OCI-LY1 (cell line): Measurements from ENCODE around the gene PDE2A.

Experiments used
- H2AFZ ChIP-seq: fragments of 200-600 bp; sonication (generic), shearing (Covaris generic); 2 replicates; pipeline ENCODE4 v1.6.0; 2014; ENCODE audit warnings: antibody characterized with exemption, mild to moderate bottlenecking, low read length
- H3F3A ChIP-seq: fragments of 200-600 bp; sonication (generic), shearing (Covaris generic); 2 replicates; pipeline ENCODE4 v1.6.0; 2014; ENCODE audit warnings: mild to moderate bottlenecking, antibody characterized with exemption, low read length, moderate library complexity; ENCODE audit not compliant: insufficient read depth
- H3K27ac ChIP-seq: fragments of 200-600 bp; sonication (generic); 2 replicates; pipeline ENCODE4 v1.5.1; 2014; ENCODE audit warnings: low read length, mixed run types, mild to moderate bottlenecking, low read depth; ENCODE audit not compliant: poor library complexity, severe bottlenecking
- H3K27me3 ChIP-seq: fragments of 200-600 bp; sonication (generic); 2 replicates; pipeline ENCODE4 v1.6.0; 2014; ENCODE audit warnings: antibody characterized with exemption, mild to moderate bottlenecking, low read length, moderate library complexity; ENCODE audit not compliant: insufficient read depth
- H3K36me3 ChIP-seq: fragments of 200-600 bp; sonication (generic); 2 replicates; pipeline ENCODE4 v1.6.1; 2014; ENCODE audit warnings: mild to moderate bottlenecking, antibody characterized with exemption, low read length, moderate library complexity, mixed read lengths; ENCODE audit not compliant: insufficient read depth
- H3K4me1 ChIP-seq: fragments of 200-600 bp; sonication (generic); 2 replicates; pipeline ENCODE4 v1.5.1; 2014; ENCODE audit warnings: mild to moderate bottlenecking, low read length, moderate library complexity; ENCODE audit not compliant: insufficient read depth, severe bottlenecking
- H3K4me2 ChIP-seq: fragments of 200-600 bp; sonication (generic), shearing (Covaris generic); 2 replicates; pipeline ENCODE4 v1.6.1; 2014; ENCODE audit warnings: low read length
- H3K4me3 ChIP-seq: fragments of 200-600 bp; sonication (generic); 2 replicates; pipeline ENCODE4 v1.5.1; 2014; ENCODE audit warnings: low read length, low read depth, mild to moderate bottlenecking, mixed read lengths; ENCODE audit not compliant: poor library complexity, severe bottlenecking
- H3K79me2 ChIP-seq: fragments of 200-600 bp; shearing (Covaris generic); 2 replicates; pipeline ENCODE4 v1.6.1; 2016; ENCODE audit warnings: mixed run types, low read length, mixed read lengths; ENCODE audit not compliant: insufficient read depth
- H3K9ac ChIP-seq: fragments of 200-600 bp; sonication (generic), shearing (Covaris generic); 2 replicates; pipeline ENCODE4 v1.6.1; 2014; ENCODE audit warnings: mild to moderate bottlenecking, low read length, mixed read lengths
- H3K9me2 ChIP-seq: fragments of 200-600 bp; sonication (generic), shearing (Covaris generic); 2 replicates; pipeline ENCODE4 v1.6.1; 2014; ENCODE audit warnings: low read depth, mild to moderate bottlenecking, low read length, mixed read lengths
- H3K9me3 ChIP-seq: fragments of 200-600 bp; shearing (Covaris generic); 2 replicates; pipeline ENCODE4 v1.6.1; 2014; ENCODE audit warnings: low read length, mixed read lengths
- H4K20me1 ChIP-seq: fragments of 200-600 bp; sonication (generic), shearing (Covaris generic); 2 replicates; pipeline ENCODE4 v1.6.0; 2016; ENCODE audit warnings: mild to moderate bottlenecking, low read length; ENCODE audit not compliant: insufficient read depth
- EZH2 ChIP-seq: fragments of 200-600 bp; sonication (generic), shearing (Covaris generic); IDR thresholded peaks from 2 replicates; pipeline ENCODE4 v1.8.0; 2017; ENCODE audit warnings: borderline replicate concordance, mixed run types, mild to moderate bottlenecking, antibody characterized with exemption, low read length, moderate library complexity, mixed read lengths
- TF ChIP-seq, protein P1 (sequence below): fragments of 200-600 bp; sonication (generic), shearing (Covaris generic); IDR thresholded peaks from 2 replicates; pipeline ENCODE4 v1.5.1; 2017; ENCODE audit warnings: mild to moderate bottlenecking, antibody characterized with exemption, low read length, moderate library complexity, mixed read lengths

The PDE2A gene

DNA sequence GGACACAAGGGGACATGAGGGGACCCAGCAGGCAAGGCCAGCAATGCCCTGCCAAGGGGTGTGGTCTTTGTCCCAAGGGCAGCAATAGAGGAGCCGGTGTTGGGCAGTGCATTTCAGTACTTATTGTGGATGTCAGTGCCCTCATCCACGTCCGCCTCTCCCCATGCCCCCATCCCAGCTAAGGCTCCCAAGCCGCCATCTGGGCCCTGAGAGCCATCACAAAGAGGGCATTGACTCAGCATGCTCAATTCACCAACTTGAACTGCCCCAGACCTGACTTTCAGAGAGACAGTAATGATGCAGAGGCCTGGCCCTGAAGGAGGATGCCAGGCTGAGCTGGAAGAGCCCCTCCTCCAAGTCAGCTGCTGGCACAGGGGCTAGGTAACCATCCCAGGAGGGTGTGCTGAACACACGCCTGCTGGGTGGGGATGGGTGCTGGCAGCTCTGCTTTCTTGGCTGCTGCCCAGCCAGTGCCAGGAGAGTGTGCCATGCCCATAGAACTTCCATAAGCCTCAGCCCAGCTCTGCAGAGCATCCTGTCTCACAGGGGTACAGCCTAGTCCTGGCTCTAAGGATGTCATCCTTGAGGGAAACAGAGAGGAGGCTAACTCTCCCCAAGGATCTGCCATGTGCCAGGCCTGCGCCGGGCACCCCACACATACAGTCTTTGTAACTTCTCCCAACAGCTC is 46.5 kb downstream of the PDE2A start:
- no peaks in the 10 kb centered on the region for H3F3A ChIP-seq
- H3K36me3 ChIP-seq, result no peaks in the 10 kb centered on the region
- no peaks in the 10 kb centered on the region for H3K4me1 ChIP-seq
- no peak for TF ChIP-seq EZH2
- TF ChIP-seq, protein P1, sequence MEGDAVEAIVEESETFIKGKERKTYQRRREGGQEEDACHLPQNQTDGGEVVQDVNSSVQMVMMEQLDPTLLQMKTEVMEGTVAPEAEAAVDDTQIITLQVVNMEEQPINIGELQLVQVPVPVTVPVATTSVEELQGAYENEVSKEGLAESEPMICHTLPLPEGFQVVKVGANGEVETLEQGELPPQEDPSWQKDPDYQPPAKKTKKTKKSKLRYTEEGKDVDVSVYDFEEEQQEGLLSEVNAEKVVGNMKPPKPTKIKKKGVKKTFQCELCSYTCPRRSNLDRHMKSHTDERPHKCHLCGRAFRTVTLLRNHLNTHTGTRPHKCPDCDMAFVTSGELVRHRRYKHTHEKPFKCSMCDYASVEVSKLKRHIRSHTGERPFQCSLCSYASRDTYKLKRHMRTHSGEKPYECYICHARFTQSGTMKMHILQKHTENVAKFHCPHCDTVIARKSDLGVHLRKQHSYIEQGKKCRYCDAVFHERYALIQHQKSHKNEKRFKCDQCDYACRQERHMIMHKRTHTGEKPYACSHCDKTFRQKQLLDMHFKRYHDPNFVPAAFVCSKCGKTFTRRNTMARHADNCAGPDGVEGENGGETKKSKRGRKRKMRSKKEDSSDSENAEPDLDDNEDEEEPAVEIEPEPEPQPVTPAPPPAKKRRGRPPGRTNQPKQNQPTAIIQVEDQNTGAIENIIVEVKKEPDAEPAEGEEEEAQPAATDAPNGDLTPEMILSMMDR, result no peak
- H3K9ac ChIP-seq, result no peak overlapping the region
- H3K4me3 ChIP-seq, result no peak overlapping the region
- no peaks in the 10 kb centered on the region for H4K20me1 ChIP-seq
- no peak overlapping the region for H3K27ac ChIP-seq
- H3K27me3 ChIP-seq, result peaks cover 5% of the 10 kb centered on the region; the same call in 1 of the 2 replicates
- H3K79me2 ChIP-seq, result no peaks in the 10 kb centered on the region
- H3K9me3 ChIP-seq, result no peaks in the 10 kb centered on the region
- no peak overlapping the region for H3K4me2 ChIP-seq
- no peaks in the 10 kb centered on the region for H3K9me2 ChIP-seq
- H2AFZ ChIP-seq, result no peak overlapping the region

DNA sequence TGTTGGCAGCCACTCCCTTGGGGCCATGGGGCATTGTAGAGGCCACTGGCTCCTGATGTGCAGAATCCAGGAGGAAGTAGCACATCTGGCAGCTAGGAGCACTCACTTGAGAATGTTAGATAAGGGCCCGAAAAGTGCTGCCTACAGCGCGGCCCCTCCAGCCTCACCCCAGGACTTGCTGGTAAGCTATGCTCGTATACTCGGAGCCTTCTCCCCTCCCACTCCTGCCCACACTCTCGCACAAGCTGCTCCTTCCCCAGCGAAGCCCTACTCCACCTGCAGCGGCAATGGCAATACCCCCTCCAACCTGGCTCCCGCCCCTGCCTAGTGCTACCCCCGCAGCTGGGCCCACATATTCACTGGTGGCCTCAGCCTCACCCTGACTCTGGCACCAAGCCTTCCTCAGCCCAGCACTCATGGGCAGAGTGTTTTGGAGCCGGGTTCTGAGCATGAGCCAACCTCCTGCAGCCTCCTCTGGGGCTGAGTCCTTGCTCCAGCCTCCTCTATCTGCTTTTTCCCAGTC is 47.7 kb downstream of the PDE2A start:
- no peaks in the 10 kb centered on the region for H3K9me2 ChIP-seq
- H3K27me3 ChIP-seq, result peaks cover 8% of the 10 kb centered on the region; the same call in 1 of the 2 replicates
- no peak overlapping the region for H3K4me2 ChIP-seq
- H3K79me2 ChIP-seq, result no peaks in the 10 kb centered on the region
- no peaks in the 10 kb centered on the region for H3K9me3 ChIP-seq
- TF ChIP-seq EZH2, result no peak
- TF ChIP-seq, protein P1, result no peak
- H3K9ac ChIP-seq, result no peak overlapping the region
- H3F3A ChIP-seq, result no peaks in the 10 kb centered on the region
- H3K4me3 ChIP-seq, result no peak overlapping the region
- no peaks in the 10 kb centered on the region for H3K4me1 ChIP-seq
- H2AFZ ChIP-seq, result no peak overlapping the region
- no peaks in the 10 kb centered on the region for H3K36me3 ChIP-seq
- no peaks in the 10 kb centered on the region for H4K20me1 ChIP-seq
- no peak overlapping the region for H3K27ac ChIP-seq

DNA sequence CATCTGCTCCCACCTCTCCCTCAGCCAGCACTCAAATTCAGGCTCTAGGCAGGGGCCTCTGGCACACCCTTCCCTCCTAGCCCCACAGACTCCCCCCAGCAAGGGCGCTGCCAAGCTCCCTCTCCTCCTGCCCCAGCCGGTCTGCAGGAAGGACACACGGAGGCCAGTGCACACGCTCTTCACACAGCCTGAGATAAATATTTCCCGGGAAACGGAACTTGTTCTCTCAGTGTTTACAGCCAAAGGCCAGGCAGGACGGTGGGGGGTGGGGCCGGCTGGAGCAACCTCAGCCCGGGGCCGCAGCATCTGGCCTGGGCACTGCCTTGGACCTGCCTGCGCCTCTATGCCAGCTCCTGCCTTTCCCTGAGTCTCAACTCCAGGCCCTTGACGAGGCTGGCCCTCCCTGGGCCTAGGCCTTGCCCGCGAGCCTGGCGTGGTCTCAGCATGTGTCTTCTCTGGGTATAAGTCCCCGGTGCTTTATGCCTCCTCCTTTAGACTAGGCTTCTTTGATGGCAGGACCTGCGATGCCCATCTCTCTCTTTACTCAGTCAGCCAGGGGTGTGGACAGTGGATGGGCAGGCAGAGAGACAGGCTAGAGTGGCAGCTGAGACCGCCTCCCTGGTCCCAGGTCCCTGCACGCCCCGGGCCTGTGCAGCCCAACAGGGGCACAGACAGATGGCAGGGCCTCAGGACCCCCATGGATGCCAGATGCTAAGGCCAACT is 48.4 kb downstream of the PDE2A start:
- no peak overlapping the region for H2AFZ ChIP-seq
- TF ChIP-seq, protein P1, result no peak
- no peak for TF ChIP-seq EZH2

More for the DNA sequence above, 48.4 kb downstream of the PDE2A start:
- H3K9me2 ChIP-seq, result no peaks in the 10 kb centered on the region
- peaks cover 4% of the 10 kb centered on the region; the same call in 1 of the 2 replicates for H3K27me3 ChIP-seq
- H3K4me2 ChIP-seq, result no peak overlapping the region
- H3K27ac ChIP-seq, result no peak overlapping the region
- no peak overlapping the region for H3K4me3 ChIP-seq
- H3K9me3 ChIP-seq, result no peaks in the 10 kb centered on the region
- no peaks in the 10 kb centered on the region for H3K4me1 ChIP-seq
- no peaks in the 10 kb centered on the region for H4K20me1 ChIP-seq
- H3F3A ChIP-seq, result no peaks in the 10 kb centered on the region
- no peaks in the 10 kb centered on the region for H3K79me2 ChIP-seq
- H3K9ac ChIP-seq, result no peak overlapping the region
- no peaks in the 10 kb centered on the region for H3K36me3 ChIP-seq
